Measurements from ENCODE around the gene GOLGA6L10. TPM values are rescaled to one million over a fixed set of nuclear protein-coding genes. Genes with fewer than 3 reads are reported as not detected.
"Not testable (repeated sequence)": the region's sequence is repeated elsewhere in the genome, so short reads cannot be mapped to it uniquely, and the experiment has no call there.

The GOLGA6L10 gene
- total and polyA plus RNA-seq, 2 experiments from 2014 or later, result 0.07 to 0.23 TPM

GRCh38 chr15:82320861-82321260 lies 28.4 kb downstream of the GOLGA6L10 start:
- H3K4me1 Mint-ChIP-seq; H4K20me1 ChIP-seq (replicated peaks; ENCODE audit: insufficient read depth); H3K36me3 ChIP-seq (ENCODE audit: insufficient read depth); H3K4me3 Mint-ChIP-seq; ATAC-seq; H3K9me3 Mint-ChIP-seq; H3K27me3 ChIP-seq (ENCODE audit: insufficient read depth); H3K79me2 ChIP-seq (replicated peaks; ENCODE audit: insufficient read depth); H3K27ac ChIP-seq (ENCODE audit: low read depth); H3K27ac Mint-ChIP-seq; H3F3A ChIP-seq (replicated peaks; ENCODE audit: low read depth); DNase-seq (ENCODE audit: low spot score); H3K4me3 ChIP-seq; H3K4me1 ChIP-seq (ENCODE audit: insufficient read depth); H3K27me3 Mint-ChIP-seq (ENCODE audit: insufficient read depth, low read depth, poor library complexity); H2AFZ ChIP-seq; H3K36me3 Mint-ChIP-seq (ENCODE audit: low read depth); H3K9me2 ChIP-seq (ENCODE audit: insufficient read depth); H3K4me2 ChIP-seq: not testable (repeated sequence)

GRCh38 chr15:82319522-82320278 lies 29.6 kb downstream of the GOLGA6L10 start:
- not testable (repeated sequence) for H2AFZ ChIP-seq; H3K4me1 ChIP-seq (ENCODE audit: insufficient read depth); H3K4me3 Mint-ChIP-seq; H3K27ac ChIP-seq (ENCODE audit: low read depth); H4K20me1 ChIP-seq (replicated peaks; ENCODE audit: insufficient read depth); DNase-seq (ENCODE audit: low spot score); H3K79me2 ChIP-seq (replicated peaks; ENCODE audit: insufficient read depth); H3K4me3 ChIP-seq; H3F3A ChIP-seq (replicated peaks; ENCODE audit: low read depth); H3K27me3 Mint-ChIP-seq (ENCODE audit: insufficient read depth, low read depth, poor library complexity); H3K36me3 ChIP-seq (ENCODE audit: insufficient read depth); H3K4me1 Mint-ChIP-seq; H3K36me3 Mint-ChIP-seq (ENCODE audit: low read depth); H3K27me3 ChIP-seq (ENCODE audit: insufficient read depth); H3K9me3 Mint-ChIP-seq; H3K4me2 ChIP-seq; H3K9me2 ChIP-seq (ENCODE audit: insufficient read depth); H3K27ac Mint-ChIP-seq; ATAC-seq

DNA sequence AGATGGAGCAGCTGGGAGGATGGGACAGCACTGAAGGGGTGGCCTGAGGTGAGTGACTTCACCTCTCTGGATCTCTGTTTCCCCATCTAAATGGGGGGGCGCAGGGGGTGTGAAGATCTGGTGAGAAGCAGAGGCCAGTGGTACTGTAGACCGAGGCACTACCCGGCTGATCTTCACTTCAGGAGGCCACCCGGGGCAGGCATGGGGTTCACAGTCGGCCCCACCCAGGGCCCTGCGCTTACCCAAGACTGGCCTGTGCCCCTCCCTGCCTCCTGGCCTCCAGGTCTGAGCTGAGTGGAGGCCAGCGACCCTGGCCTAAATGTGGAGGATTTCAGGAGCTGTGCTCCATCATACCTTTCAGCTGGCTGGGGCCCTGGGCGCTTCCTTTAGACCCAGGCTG lies 31.0 kb downstream of the GOLGA6L10 start:
- H3K27me3 Mint-ChIP-seq (ENCODE audit: insufficient read depth, low read depth, poor library complexity); DNase-seq (ENCODE audit: low spot score); H3K4me3 Mint-ChIP-seq; H3K4me1 Mint-ChIP-seq; H3K79me2 ChIP-seq (replicated peaks; ENCODE audit: insufficient read depth); H3K27me3 ChIP-seq (ENCODE audit: insufficient read depth); H3K27ac Mint-ChIP-seq; H3K4me2 ChIP-seq; H3K4me1 ChIP-seq (ENCODE audit: insufficient read depth); H3K36me3 ChIP-seq (ENCODE audit: insufficient read depth); H3K9me3 Mint-ChIP-seq; H3K9me2 ChIP-seq (ENCODE audit: insufficient read depth); H2AFZ ChIP-seq; H3K36me3 Mint-ChIP-seq (ENCODE audit: low read depth); H4K20me1 ChIP-seq (replicated peaks; ENCODE audit: insufficient read depth); H3K4me3 ChIP-seq; H3F3A ChIP-seq (replicated peaks; ENCODE audit: low read depth); ATAC-seq; H3K27ac ChIP-seq (ENCODE audit: low read depth): not testable (repeated sequence)

- not testable (repeated sequence) for ATAC-seq
Observed at GRCh38 chr15:82317516-82317915, 31.8 kb downstream of the GOLGA6L10 start.

More at GRCh38 chr15:82317516-82317915, 31.8 kb downstream of the GOLGA6L10 start:
- not testable (repeated sequence) for H3K4me2 ChIP-seq; H2AFZ ChIP-seq; H3K36me3 ChIP-seq (ENCODE audit: insufficient read depth); H3K79me2 ChIP-seq (replicated peaks; ENCODE audit: insufficient read depth); H4K20me1 ChIP-seq (replicated peaks; ENCODE audit: insufficient read depth); H3K9me2 ChIP-seq (ENCODE audit: insufficient read depth); H3K27me3 ChIP-seq (ENCODE audit: insufficient read depth); H3K27ac ChIP-seq (ENCODE audit: low read depth); H3K4me3 Mint-ChIP-seq; H3F3A ChIP-seq (replicated peaks; ENCODE audit: low read depth); H3K27ac Mint-ChIP-seq; H3K4me1 Mint-ChIP-seq; H3K4me1 ChIP-seq (ENCODE audit: insufficient read depth); DNase-seq (ENCODE audit: low spot score); H3K9me3 Mint-ChIP-seq; H3K36me3 Mint-ChIP-seq (ENCODE audit: low read depth); H3K4me3 ChIP-seq; H3K27me3 Mint-ChIP-seq (ENCODE audit: insufficient read depth, low read depth, poor library complexity)

All from GM23338 (cell line).